Epidermal melanocyte (primary cell): ENCODE data around the gene GPR37.

Experiments used
- DNase-seq: peaks from one replicate; pipeline ENCODE4 v3.0.0; 2011; ENCODE audit warnings: low spot score; ENCODE audit not compliant: insufficient read length

The GPR37 gene

DNA sequence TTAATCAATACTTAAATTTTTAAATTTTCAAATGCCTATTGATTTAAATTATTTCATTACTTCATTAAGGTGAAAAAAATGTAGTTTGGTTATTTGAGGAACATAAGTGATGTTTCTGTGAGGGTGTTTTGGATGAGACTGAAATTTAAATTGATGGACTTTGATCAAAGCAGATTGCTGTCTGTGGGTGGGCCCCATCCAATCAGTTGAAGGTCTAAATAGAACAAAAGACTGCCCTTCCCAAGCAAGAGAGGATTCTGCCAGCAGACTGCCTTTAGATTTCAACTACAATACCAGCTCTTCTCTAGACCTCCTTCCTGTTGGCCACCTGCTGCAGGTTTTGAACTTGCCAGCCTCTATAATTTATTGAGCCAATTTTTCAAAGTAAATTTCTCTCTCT lies 14.5 kb upstream of the GPR37 start:
- no peak for DNase-seq

- no peak for DNase-seq
Observed at GRCh38 chr7:124779620-124780019, 14.0 kb upstream of the GPR37 start.

GRCh38 chr7:124779194-124779593 lies 13.6 kb upstream of the GPR37 start:
- DNase-seq: no peak

DNA sequence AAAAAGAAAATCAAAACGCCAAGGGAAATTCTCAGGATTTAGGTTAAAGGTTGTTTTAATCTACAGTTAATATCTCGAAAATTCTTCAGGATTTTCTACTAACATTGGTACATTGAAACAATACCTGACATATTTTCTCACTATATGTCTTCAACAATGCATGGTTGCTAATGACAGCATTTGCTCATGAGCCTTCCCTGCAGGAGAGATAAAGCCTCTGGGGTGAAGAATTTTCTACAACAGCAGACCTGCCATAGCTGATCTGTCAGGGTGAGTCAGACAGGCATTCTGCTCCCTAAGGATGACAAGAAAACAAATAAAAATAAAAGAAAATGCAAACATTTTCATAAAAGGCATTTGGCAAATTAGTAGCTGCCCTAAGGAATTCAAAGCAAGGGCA lies 11.7 kb upstream of the GPR37 start:
- DNase-seq: no peak

DNA sequence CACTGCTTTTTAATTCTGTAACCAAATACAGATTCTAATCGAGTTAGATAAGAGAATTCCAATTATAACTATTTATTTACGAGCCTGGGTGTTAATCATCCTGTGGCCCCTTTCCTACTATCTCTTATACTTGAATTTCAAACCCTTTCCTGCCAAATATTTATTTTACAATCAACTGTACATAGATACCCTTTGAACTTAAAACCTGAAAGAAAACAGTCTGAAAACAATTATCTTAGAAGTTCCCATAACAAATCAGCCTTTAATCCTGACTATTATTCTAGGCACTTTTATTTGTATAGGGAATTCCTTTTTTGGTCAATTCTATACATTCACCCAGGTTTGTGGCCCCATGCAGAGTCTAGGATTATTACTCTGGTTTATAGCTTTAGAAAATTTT lies 10.6 kb upstream of the GPR37 start:
- DNase-seq: no peak

DNA sequence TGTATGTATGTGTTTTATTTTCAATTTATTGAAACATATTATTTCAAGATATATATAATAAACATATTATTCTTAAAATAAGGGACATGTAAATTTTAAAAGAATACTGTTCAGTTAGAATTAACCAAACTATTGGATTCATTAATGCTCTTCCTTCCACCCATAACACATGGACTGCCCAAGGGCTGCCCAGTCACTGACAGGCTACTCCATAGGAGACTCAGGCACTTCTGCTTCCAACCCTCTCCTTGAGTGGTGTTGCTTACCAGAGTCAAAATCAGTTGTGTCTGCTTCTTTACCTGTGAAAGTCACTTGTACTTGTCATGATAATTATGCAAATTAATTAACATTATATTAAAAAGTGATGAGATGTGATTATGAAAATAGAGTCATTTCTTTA lies 9.8 kb upstream of the GPR37 start:
- no peak for DNase-seq

- no peak for DNase-seq
Observed at GRCh38 chr7:124773938-124774337, 8.3 kb upstream of the GPR37 start.

GRCh38 chr7:124773339-124773738 lies 7.7 kb upstream of the GPR37 start:
- no peak for DNase-seq

DNA sequence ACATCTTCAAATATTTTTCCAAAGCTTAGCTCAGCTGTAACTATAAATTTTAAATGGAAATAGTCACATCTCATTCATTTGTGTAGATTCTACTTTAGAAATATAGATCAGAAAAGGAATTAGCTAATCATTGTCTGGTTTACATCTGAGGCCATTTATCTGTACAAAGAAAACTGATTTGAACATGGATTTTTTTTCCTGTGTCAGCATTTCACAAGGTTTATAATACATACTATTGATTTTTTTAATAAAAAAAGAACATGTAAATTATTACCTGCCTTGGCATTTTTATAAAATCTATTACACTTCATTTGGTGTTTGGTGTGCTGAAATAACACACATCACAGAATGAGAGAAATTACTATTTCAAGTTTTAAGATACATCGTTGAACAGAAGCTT lies 3.5 kb upstream of the GPR37 start:
- no peak for DNase-seq

- no peak for DNase-seq
Observed at GRCh38 chr7:124768525-124768924, 2.9 kb upstream of the GPR37 start.

GRCh38 chr7:124764847-124765400 lies 668 bp downstream of the GPR37 start:
- DNase-seq: no peak

DNA sequence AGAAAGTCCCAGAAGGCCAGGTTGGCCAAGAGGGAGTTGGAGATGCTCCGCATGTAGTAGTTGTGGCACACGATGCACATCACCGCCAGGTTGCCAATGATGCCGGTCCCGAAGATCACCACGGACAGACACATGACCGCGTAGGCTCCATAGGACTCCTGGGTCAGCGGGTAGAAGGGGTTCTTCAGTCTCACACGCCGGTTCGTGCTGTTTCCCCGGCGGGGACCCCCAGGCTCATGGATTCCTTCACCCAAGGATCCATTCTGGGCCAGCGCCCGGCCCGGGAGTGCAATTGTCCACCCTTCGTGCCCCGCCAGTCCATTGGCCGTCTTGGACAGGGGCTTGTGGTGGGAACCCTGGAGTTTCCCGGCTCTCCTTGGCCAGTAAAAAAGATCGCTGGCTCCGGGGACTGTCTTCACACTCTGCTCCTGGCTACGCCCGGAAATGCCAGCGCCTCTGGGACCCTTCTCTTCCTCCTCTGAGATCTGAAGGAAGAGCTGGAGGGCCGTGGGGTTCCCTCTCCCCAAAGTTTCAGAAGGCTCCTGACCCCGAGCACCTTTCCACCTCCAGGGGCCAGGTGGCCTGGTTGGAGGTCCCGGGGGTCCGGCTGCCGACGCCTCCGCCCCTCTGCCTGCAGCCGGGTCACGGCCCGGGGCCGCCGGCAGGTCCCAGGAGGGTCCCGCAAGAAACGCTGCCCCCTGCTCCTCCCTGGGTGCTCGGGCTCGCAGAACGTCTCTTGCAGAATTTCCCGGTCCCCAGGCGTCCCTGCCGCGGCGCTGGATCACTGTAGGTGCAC lies 1.3 kb downstream of the GPR37 start:
- no peak for DNase-seq

- DNase-seq: no peak
Observed at GRCh38 chr7:124762611-124763143, 2.9 kb downstream of the GPR37 start.

- DNase-seq: no peak
Observed at GRCh38 chr7:124761164-124761715, 4.4 kb downstream of the GPR37 start.

DNA sequence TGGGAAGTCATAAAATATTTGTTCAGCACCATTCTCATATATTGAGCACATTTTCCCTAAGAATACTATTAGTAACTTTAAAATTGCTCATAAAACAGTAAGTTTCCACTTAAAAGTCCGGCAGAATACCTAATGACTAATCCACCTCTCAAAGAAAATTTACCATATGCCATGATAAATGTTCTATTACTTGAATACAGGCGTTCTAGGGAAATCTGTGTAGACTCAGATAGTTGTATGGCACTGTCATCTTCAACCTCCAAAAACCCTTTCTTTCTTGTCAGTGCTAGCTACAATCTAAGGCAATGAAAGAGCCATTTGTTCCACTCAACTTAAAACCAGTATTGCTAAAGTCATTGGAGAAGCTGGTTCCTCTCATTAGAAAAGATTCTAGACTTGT lies 7.3 kb downstream of the GPR37 start:
- DNase-seq: no peak

GRCh38 chr7:124754576-124755268 lies 10.9 kb downstream of the GPR37 start:
- no peak for DNase-seq

GRCh38 chr7:124752310-124752709 lies 13.3 kb downstream of the GPR37 start:
- no peak for DNase-seq

GRCh38 chr7:124751027-124751426 lies 14.6 kb downstream of the GPR37 start:
- no peak for DNase-seq

GRCh38 chr7:124747072-124747471 lies 18.5 kb downstream of the GPR37 start:
- DNase-seq: no peak

DNA sequence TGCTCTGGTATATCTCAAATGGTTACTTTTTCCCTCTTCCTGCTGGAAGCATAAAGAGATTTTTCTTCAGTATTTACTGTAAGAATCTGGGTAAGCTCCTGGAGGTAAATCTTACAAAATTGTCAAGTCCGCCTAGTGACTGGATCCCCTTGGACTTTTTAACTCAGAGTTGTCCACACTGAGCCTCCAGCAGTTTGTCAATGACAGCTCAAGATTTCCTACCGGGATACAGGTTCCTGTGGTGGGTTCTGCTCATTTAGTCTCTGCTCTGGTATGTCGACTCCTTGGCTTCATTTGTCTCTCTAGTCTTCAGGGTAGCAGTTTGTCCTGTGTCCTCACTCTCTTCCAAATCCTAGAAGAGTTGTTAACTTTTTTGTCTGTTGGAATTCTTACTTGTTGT lies 27.0 kb downstream of the GPR37 start:
- DNase-seq: no peak

GRCh38 chr7:124737760-124738300 lies 27.8 kb downstream of the GPR37 start:
- no peak for DNase-seq

DNA sequence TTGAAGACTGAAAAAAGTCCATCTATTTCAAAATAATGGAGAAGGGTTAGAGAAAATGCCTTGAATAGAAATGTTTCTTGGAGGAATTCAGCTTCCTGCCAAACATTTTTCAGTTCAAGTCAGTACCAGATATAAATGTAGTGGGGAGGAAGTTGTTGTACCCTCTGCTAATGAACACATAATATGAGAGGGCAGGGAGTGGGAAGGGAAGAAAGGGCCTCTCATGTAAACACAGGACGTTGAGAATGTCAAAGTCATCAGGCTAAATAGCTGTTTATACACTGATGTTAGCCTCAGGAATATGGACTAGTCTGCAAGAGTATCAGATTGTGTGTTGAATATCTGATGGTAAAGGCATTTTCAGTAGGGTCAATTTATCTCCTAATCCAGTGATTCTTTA lies 37.0 kb downstream of the GPR37 start:
- no peak for DNase-seq
